ENCODE measurements around the gene HPX. TPM values are rescaled to one million over a fixed set of nuclear protein-coding genes. Genes with fewer than 3 reads are reported as not detected.
"Not testable (repeated sequence)": the region's sequence is repeated elsewhere in the genome, so short reads cannot be mapped to it uniquely, and the experiment has no call there.

HPX gene
- total RNA-seq, 2 donors from 2014 or later = 1.2 to 1.7 TPM

DNA sequence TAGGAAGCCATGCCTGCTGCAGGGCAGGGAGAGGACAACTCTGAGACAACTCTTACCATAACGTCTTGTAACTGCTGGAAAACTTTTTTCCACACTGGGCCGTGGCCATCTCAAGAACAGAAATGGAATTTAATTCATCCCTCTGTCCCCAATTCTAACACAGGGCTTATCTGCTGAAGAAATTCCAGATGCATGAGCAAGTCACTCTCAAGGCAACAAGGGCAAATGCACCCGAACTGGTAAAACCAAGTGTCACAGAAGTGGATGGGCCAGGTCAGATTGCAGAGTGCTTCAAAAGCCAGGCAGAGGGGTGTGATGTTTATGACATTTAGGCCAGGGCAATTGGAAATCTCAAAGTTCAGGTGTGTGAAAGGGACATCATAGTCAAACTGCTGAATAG, 43.2 kb downstream of the HPX start:
- DNase-seq (ENCODE audit: low spot score) = no peak
- intact Hi-C loops (cut with DNase I) = no loop called here

- intact Hi-C loops (cut with DNase I) = no loop called here
Measured at GRCh38 chr11:6397156-6397555, 43.6 kb downstream of the HPX start.

GRCh38 chr11:6395470-6396060, 45.2 kb downstream of the HPX start:
- no peak for DNase-seq (ENCODE audit: low spot score)
- intact Hi-C loops (cut with DNase I) = no loop called here

More at GRCh38 chr11:6397156-6397555, 43.6 kb downstream of the HPX start:
- no peak for DNase-seq (ENCODE audit: low spot score)

DNA sequence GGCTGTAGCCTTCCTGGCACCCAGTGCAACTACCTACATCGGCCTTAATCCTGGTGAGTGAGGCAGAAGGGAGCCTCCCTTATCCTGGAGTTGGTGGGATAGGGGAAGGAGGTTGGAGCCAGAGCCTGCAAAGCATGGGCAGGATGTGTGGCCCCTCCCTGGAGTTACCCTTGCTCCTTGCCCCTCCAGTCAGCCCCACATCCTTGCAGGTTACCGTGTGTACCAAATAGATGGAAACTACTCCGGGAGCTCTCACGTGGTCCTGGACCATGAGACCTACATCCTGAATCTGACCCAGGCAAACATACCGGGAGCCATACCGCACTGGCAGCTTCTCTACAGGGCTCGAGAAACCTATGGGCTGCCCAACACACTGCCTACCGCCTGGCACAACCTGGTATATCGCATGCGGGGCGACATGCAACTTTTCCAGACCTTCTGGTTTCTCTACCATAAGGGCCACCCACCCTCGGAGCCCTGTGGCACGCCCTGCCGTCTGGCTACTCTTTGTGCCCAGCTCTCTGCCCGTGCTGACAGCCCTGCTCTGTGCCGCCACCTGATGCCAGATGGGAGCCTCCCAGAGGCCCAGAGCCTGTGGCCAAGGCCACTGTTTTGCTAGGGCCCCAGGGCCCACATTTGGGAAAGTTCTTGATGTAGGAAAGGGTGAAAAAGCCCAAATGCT, 46.7 kb downstream of the HPX start:
- no peak for DNase-seq (ENCODE audit: low spot score)
- intact Hi-C loops (cut with DNase I) = no loop called here

DNA sequence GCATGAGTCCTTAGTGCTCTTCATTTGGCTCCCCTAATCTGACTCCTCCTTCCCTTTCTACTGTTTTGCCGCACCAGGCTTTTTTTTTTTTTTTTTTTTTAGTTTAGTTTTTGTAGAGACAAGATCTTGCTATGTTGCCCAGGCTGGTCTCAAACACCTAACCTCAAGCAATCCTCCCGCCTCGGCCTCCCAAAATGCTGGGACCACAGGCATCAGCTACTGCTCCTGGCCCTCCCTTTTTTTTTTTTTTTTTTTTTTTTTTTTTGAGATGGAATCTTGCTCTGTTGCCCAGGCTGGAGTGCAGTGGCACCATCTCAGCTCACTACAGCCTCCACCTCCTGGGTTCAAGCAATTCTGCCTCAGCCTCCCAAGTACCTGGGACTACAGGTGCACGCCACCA, 48.5 kb downstream of the HPX start:
- intact Hi-C loops (cut with DNase I); DNase-seq (ENCODE audit: low spot score): not testable (repeated sequence)

DNA sequence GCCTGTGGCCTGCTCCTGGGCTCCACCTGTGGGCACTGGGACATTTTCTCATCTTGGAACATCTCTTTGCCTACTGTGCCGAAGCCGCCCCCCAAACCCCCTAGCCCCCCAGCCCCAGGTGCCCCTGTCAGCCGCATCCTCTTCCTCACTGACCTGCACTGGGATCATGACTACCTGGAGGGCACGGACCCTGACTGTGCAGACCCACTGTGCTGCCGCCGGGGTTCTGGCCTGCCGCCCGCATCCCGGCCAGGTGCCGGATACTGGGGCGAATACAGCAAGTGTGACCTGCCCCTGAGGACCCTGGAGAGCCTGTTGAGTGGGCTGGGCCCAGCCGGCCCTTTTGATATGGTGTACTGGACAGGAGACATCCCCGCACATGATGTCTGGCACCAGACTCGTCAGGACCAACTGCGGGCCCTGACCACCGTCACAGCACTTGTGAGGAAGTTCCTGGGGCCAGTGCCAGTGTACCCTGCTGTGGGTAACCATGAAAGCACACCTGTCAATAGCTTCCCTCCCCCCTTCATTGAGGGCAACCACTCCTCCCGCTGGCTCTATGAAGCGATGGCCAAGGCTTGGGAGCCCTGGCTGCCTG, 49.2 kb downstream of the HPX start:
- DNase-seq (ENCODE audit: low spot score) = no peak

GRCh38 chr11:6390718-6391469, 49.9 kb downstream of the HPX start:
- intact Hi-C loops (cut with DNase I) = no loop called here
- no peak for DNase-seq (ENCODE audit: low spot score)

More for the DNA sequence above, 49.2 kb downstream of the HPX start:
- intact Hi-C loops (cut with DNase I) = no loop called here

DNA sequence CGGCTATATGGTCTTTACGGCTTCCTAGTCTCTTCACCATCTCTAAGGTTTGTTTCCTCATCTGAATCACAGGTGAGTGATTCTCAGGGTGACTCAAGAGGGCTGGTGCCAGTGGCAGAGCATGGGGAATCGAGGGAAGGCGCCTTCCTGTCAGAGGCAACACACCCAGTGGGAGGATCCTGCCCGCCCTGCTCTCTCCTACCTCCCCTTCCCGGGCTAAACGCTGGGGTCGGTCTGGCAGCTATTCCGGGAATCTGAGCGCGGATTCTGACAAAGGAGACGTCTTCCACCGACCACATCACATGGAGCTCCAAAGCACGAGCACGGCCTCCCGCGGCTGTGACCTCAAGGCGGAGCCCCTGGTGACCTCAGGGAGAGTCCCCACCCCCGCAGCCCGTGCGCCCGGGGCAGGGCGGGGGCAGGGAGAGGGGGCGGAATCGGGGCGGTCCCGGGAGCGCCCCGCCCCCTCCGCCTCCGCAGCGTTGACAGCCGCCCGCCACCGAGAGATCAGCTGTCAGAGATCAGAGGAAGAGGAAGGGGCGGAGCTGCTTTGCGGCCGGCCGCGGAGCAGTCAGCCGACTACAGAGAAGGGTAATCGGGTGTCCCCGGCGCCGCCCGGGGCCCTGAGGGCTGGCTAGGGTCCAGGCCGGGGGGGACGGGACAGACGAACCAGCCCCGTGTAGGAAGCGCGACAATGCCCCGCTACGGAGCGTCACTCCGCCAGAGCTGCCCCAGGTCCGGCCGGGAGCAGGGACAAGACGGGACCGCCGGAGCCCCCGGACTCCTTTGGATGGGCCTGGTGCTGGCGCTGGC, 50.7 kb downstream of the HPX start, which contains the start of gene SMPD1:
Gene SMPD1, plus strand, starts transcription at position 570 of the 813 bp plus-strand sequence. Its CDS starts 125 bp downstream, at position 695.
- intact Hi-C loops (cut with DNase I) = loop anchor here (10.0 kb wide), 2 partner anchors 45 to 115 kb away; no protein-coding TSS in a partner anchor
- peak; percentile 98 for DNase-seq (ENCODE audit: low spot score)

DNA sequence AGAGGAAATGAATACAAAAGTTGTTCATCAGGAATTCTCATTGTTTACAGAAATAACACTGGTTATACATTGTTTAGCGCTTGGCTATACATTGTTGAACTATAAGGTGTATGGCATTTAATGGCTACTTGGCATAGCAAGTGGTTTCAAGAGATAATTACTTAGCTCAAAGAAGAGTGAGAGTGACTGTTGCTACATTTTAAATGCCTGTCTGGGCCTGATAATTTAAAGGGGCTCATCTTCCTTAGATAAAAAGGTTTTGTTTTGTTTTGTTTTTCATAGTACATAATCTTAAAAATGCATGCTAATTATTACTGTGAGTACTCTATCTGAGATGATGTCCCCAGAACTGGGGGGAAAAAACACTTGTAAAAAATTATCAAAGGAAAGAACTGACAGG, 52.0 kb downstream of the HPX start:
- intact Hi-C loops (cut with DNase I) = loop anchor here (10.0 kb wide), 2 partner anchors 46 to 116 kb away; no protein-coding TSS in a partner anchor

GRCh38 chr11:6387811-6388599, 52.8 kb downstream of the HPX start:
- intact Hi-C loops (cut with DNase I) = loop anchor here (10.0 kb wide), 2 partner anchors 47 to 117 kb away; no protein-coding TSS in a partner anchor
- DNase-seq (ENCODE audit: low spot score) = no peak

More for the DNA sequence above, 52.0 kb downstream of the HPX start:
- no peak for DNase-seq (ENCODE audit: low spot score)

DNA sequence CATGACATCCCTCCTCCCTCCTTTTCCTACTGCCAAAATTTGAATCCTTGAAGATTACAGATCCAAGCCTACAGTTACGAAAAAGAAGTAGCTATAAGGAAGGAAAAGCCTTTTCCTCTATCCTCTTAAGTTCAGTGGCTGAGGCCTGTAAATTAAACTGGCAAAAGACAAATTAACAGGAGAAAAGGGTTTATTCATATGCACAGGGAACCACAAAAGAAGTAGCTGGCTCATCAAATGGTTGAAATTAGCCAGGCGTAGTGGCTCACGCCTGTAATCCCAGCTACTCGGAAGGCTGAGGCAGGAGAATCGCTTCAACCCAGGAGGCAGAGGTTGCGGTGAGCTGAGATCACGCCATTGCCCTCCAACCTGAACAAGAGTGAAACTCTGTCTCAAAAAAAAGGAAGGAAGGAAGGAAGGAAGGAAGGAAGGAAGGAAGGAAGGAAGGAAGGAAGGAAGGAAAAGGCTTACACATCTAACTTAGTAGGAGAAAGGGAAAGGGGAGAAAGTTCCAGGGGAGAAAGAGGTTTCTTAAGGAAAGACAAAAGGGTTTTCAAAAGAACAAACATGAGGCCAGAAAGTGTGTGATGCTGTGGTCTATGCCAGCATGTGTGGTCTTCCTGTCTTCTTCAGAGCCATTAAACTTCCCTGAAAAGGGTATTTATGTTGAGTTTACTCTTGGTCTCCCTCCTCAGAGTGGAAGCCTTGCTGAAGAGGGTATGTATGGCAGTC, 55.6 kb downstream of the HPX start:
- DNase-seq (ENCODE audit: low spot score) = no peak

More for the DNA sequence above, 55.6 kb downstream of the HPX start:
- intact Hi-C loops (cut with DNase I) = loop anchor here (10.0 kb wide), 2 partner anchors 50 to 120 kb away; no protein-coding TSS in a partner anchor

Other genes with a start within 250 kb of the HPX start
- gene OR52W1, start 241.8 kb downstream of the HPX start, total RNA-seq = not detected
- gene C11orf42, start 235.4 kb downstream of the HPX start, total RNA-seq = not detected
- gene FHIP1B, start 206.4 kb downstream of the HPX start, total RNA-seq = 10 to 100 TPM; 20.5 to 20.6 TPM
- gene CNGA4, start 201.9 kb downstream of the HPX start, total RNA-seq = not detected
- gene CCKBR, start 181.1 kb downstream of the HPX start, total RNA-seq = not detected
- 100 to 1,000 TPM; 156 to 166 TPM for gene CAVIN3, start 120.5 kb downstream of the HPX start, total RNA-seq
- gene SMPD1, start 50.5 kb downstream of the HPX start, total RNA-seq = 10 to 100 TPM; 35.4 to 51.6 TPM
- gene APBB1, start 21.9 kb downstream of the HPX start, total RNA-seq = 10 to 100 TPM; 43.6 to 65.3 TPM
- 10 to 100 TPM; 22.0 to 23.2 TPM for gene TRIM3, start 33.0 kb upstream of the HPX start, total RNA-seq
- 10 to 100 TPM; 27.4 to 29.2 TPM for gene ARFIP2, start 40.3 kb upstream of the HPX start, total RNA-seq
- 10 to 100 TPM; 33.6 to 34.9 TPM for gene TIMM10B, start 40.5 kb upstream of the HPX start, total RNA-seq
- gene DNHD1, start 56.3 kb upstream of the HPX start, total RNA-seq = 10 to 100 TPM in 1 of 2 donors, 1 to 10 TPM in 1; 9.3 to 10.3 TPM
- gene RRP8, start 162.6 kb upstream of the HPX start, total RNA-seq = 10 to 100 TPM; 16.6 to 17.6 TPM
- gene ILK, start 162.8 kb upstream of the HPX start, total RNA-seq = 100 to 1,000 TPM; 340 to 384 TPM
- gene TAF10, start 171.2 kb upstream of the HPX start, total RNA-seq = 100 to 1,000 TPM in 1 of 2 donors, 10 to 100 TPM in 1; 85.9 to 107 TPM
- gene TPP1, start 178.4 kb upstream of the HPX start, total RNA-seq = 100 to 1,000 TPM in 1 of 2 donors, 10 to 100 TPM in 1; 80.9 to 137 TPM
- 10 to 100 TPM; 28.9 to 42.3 TPM for gene DCHS1, start 214.8 kb upstream of the HPX start, total RNA-seq
- 10 to 100 TPM; 25.6 to 28.2 TPM for gene MRPL17, start 242.4 kb upstream of the HPX start, total RNA-seq

All from posterior vena cava (tissue), 2 donors.